Measurements from ENCODE around the gene TMPO.
"Not testable (repeated sequence)": the region's sequence is repeated elsewhere in the genome, so short reads cannot be mapped to it uniquely, and the experiment has no call there.

Gene TMPO

GRCh38 chr12:98579347-98579746 is 64.0 kb downstream of the TMPO start:
- no peak for DNase-seq

GRCh38 chr12:98579835-98580234 is 64.4 kb downstream of the TMPO start:
- DNase-seq: no peak

GRCh38 chr12:98580695-98581094 is 65.3 kb downstream of the TMPO start:
- DNase-seq: no peak

GRCh38 chr12:98581101-98581500 is 65.7 kb downstream of the TMPO start:
- DNase-seq: no peak

- no peak for DNase-seq
Observed at GRCh38 chr12:98582093-98582492, 66.7 kb downstream of the TMPO start.

- DNase-seq: no peak
Observed at GRCh38 chr12:98587084-98587483, 71.7 kb downstream of the TMPO start.

GRCh38 chr12:98591209-98591608 is 75.8 kb downstream of the TMPO start:
- DNase-seq: no peak

- peak; percentile 34 for DNase-seq
Observed at GRCh38 chr12:98592825-98593322, 77.5 kb downstream of the TMPO start.

- DNase-seq: peak; percentile 97
Observed at GRCh38 chr12:98593351-98594049, 78.1 kb downstream of the TMPO start, which contains the start of gene SLC25A3. Gene SLC25A3 (plus strand): TSS chr12:98593686. CDS start chr12:98593979, 293 bp downstream.

- no peak for DNase-seq
Observed at GRCh38 chr12:98594050-98594835, 78.9 kb downstream of the TMPO start.

GRCh38 chr12:98595243-98595988 is 80.0 kb downstream of the TMPO start:
- peak; percentile 31 for DNase-seq

GRCh38 chr12:98597313-98597712 is 81.9 kb downstream of the TMPO start:
- DNase-seq: not testable (repeated sequence)

Data from activated CD4-positive, alpha-beta T cell treated with anti-CD3 and anti-CD28 coated beads, Interleukin-2, amount 50 U/mL, for 16 hours (primary cell).